Smooth muscle cell (in vitro differentiated cells): ENCODE measurements around the gene SNX3. TPM values are rescaled to one million over a fixed set of nuclear protein-coding genes. Genes with fewer than 3 reads are reported as not detected.

Experiments
- DNase-seq: peaks from one replicate; lab custom pipeline; 2025; ENCODE audit not compliant: unreplicated experiment; lab: John Stamatoyannopoulos, UW
- H2AFZ ChIP-seq: fragments of 200-600 bp; sonication (generic); 2 replicates; pipeline ENCODE4 v1.6.0; 2016; ENCODE audit warnings: antibody characterized with exemption, low read depth, mild to moderate bottlenecking
- H3F3A ChIP-seq: fragments of 200-600 bp; sonication (generic); 2 replicates; pipeline ENCODE4 v1.6.0; 2017; ENCODE audit warnings: antibody characterized with exemption, low read depth
- H3K27ac ChIP-seq: fragments of 200-600 bp; sonication (generic); 2 replicates; pipeline ENCODE4 v1.5.1; 2016; ENCODE audit warnings: low read depth, mild to moderate bottlenecking
- H3K27me3 ChIP-seq: fragments of 200-600 bp; sonication (generic); 2 replicates; pipeline ENCODE4 v1.6.1; 2016; ENCODE audit warnings: low read depth, mild to moderate bottlenecking
- H3K36me3 ChIP-seq: fragments of 200-600 bp; sonication (generic); 2 replicates; pipeline ENCODE4 v1.5.1; 2016; ENCODE audit warnings: low read depth
- H3K4me1 ChIP-seq: fragments of 200-600 bp; sonication (generic); 2 replicates; pipeline ENCODE4 v1.5.1; 2016; ENCODE audit warnings: low read depth
- H3K4me2 ChIP-seq: fragments of 200-600 bp; sonication (generic); 2 replicates; pipeline ENCODE4 v1.6.0; 2016; ENCODE audit warnings: mild to moderate bottlenecking
- H3K4me3 ChIP-seq: fragments of 200-600 bp; sonication (generic); 2 replicates; pipeline ENCODE4 v1.5.1; 2016; ENCODE audit warnings: mild to moderate bottlenecking
- H3K79me2 ChIP-seq: fragments of 200-600 bp; sonication (generic); 2 replicates; pipeline ENCODE4 v1.6.0; 2016; ENCODE audit warnings: low read depth, mild to moderate bottlenecking
- H3K9ac ChIP-seq: fragments of 200-600 bp; sonication (generic); 2 replicates; pipeline ENCODE4 v1.6.0; 2016; ENCODE audit warnings: low read depth
- H3K9me3 ChIP-seq: fragments of 200-600 bp; sonication (generic); replicated peaks from 2 replicates; pipeline ENCODE4 v1.5.1; 2016; ENCODE audit warnings: low read depth
- H4K20me1 ChIP-seq: fragments of 200-600 bp; sonication (generic); 2 replicates; pipeline ENCODE4 v1.6.0; 2016; ENCODE audit warnings: low read depth
- CTCF ChIP-seq: fragments of 200-600 bp; sonication (generic); IDR thresholded peaks from 2 replicates; pipeline ENCODE4 v1.5.1; 2017; ENCODE audit warnings: borderline replicate concordance, mild to moderate bottlenecking, antibody characterized with exemption; ENCODE audit not compliant: insufficient read depth, poor library complexity, severe bottlenecking
- WGBS: methylation state at CpG from one replicate; pipeline ENCODE4 v1.1.7; 2016; ENCODE audit warnings: low lambda C conversion rate; 5-methylcytosine and 5-hydroxymethylcytosine counted together
- polyA plus RNA-seq: library from polyadenylated mRNA; unstranded; fragments of >200 nt; fragmentation: Nextera tagmentation; extraction: Ambion mirVana; gene quantifications from 2 replicates; pipeline ENCODE4 v1.2.1, GENCODE V29; 2016
- total RNA-seq: library from RNA; depleted of rRNA; stranded (reverse); fragments of >200 nt; gene quantifications from 2 replicates; pipeline ENCODE4 v1.2.3, GENCODE V29; 2014

The SNX3 gene
- total and polyA plus RNA-seq, 2 experiments from 2014 or later: 229 to 299 TPM

GRCh38 chr6:108180776-108181175 lies 80.1 kb downstream of the SNX3 start:
- no peak overlapping the region for H3K4me2 ChIP-seq
- no peak overlapping the region for H3K9ac ChIP-seq
- H2AFZ ChIP-seq: no peak overlapping the region
- no peaks in the 10 kb centered on the region for H4K20me1 ChIP-seq
- no peak for TF ChIP-seq CTCF
- H3F3A ChIP-seq: no peaks in the 10 kb centered on the region
- peaks cover 4% of the 10 kb centered on the region for H3K4me1 ChIP-seq
- no peaks in the 10 kb centered on the region for H3K36me3 ChIP-seq
- no peaks in the 10 kb centered on the region for H3K79me2 ChIP-seq
- H3K27me3 ChIP-seq: peaks cover 79% of the 10 kb centered on the region
- H3K4me3 ChIP-seq: no peak overlapping the region
- no peak overlapping the region for H3K27ac ChIP-seq
- DNase-seq: no peak
- 75% methylated on average over 6 of the region's 6 CpGs for WGBS
- no peaks in the 10 kb centered on the region for H3K9me3 ChIP-seq

- no peaks in the 10 kb centered on the region for H3K36me3 ChIP-seq
- WGBS: 27% methylated on average over 1 of the region's 1 CpG
- no peaks in the 10 kb centered on the region for H3F3A ChIP-seq
- DNase-seq: no peak
- no peak overlapping the region for H3K9ac ChIP-seq
- H3K27ac ChIP-seq: no peak overlapping the region
- no peak overlapping the region for H3K4me3 ChIP-seq
- H4K20me1 ChIP-seq: no peaks in the 10 kb centered on the region
- no peak overlapping the region for H2AFZ ChIP-seq
- peaks cover 5% of the 10 kb centered on the region for H3K4me1 ChIP-seq
- no peak overlapping the region for H3K4me2 ChIP-seq
- no peaks in the 10 kb centered on the region for H3K79me2 ChIP-seq
- H3K9me3 ChIP-seq: no peaks in the 10 kb centered on the region
- peaks cover 79% of the 10 kb centered on the region for H3K27me3 ChIP-seq
- TF ChIP-seq CTCF: no peak
These were observed 80.6 kb downstream of the SNX3 start for GRCh38 chr6:108180266-108180665.

GRCh38 chr6:108179741-108180140 lies 81.1 kb downstream of the SNX3 start:
- H3K79me2 ChIP-seq: no peaks in the 10 kb centered on the region
- WGBS: 16% methylated on average over 4 of the region's 4 CpGs
- H3K4me1 ChIP-seq: peaks cover 8% of the 10 kb centered on the region
- no peak overlapping the region for H3K4me3 ChIP-seq
- no peak overlapping the region for H2AFZ ChIP-seq
- no peaks in the 10 kb centered on the region for H3K9me3 ChIP-seq
- no peak overlapping the region for H3K9ac ChIP-seq
- no peaks in the 10 kb centered on the region for H3F3A ChIP-seq
- no peak for DNase-seq
- no peaks in the 10 kb centered on the region for H3K36me3 ChIP-seq
- no peak overlapping the region for H3K4me2 ChIP-seq
- H4K20me1 ChIP-seq: no peaks in the 10 kb centered on the region
- H3K27me3 ChIP-seq: peaks cover 79% of the 10 kb centered on the region
- TF ChIP-seq CTCF: no peak
- no peak overlapping the region for H3K27ac ChIP-seq

- Histone ChIP-seq H3K9ac (no peak overlapping the region), H3K27ac (no peak overlapping the region), H3K4me1 (peaks cover 8% of the 10 kb centered on the region), H2AFZ (no peak overlapping the region), H3K79me2 (no peaks in the 10 kb centered on the region), H3F3A (no peaks in the 10 kb centered on the region), H3K9me3 (no peaks in the 10 kb centered on the region), H3K4me2 (peak overlapping the region; percentile 67), H3K36me3 (no peaks in the 10 kb centered on the region), H3K4me3 (no peak overlapping the region), H3K27me3 (peaks cover 97% of the 10 kb centered on the region), H4K20me1 (no peaks in the 10 kb centered on the region)
- no peak for DNase-seq
- WGBS: 9% methylated on average over 46 of the region's 46 CpGs
- no peak for TF ChIP-seq CTCF
These were observed 84.4 kb downstream of the SNX3 start for GRCh38 chr6:108176281-108177089.
